ENCODE data around the gene RAB22A.

DNA sequence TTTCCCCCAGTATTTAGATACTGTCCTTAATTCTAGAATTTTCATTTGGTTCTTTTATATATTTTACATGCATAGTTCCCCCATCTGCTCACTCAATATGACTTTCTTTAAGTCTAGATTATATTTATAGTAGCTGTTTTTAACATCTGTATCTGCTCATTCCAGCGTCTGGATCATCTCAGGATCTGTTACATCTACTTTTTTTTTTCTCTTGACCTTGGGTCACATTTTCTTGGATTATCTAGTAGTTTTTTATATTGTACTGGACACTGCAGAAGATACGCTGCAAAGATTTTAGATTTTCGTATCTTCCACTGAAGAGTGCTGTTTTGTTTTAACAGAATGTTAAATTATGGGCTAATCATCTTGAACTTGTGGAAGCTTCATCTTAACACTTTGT is 20.7 kb downstream of the RAB22A start:
- TF ChIP-seq ZFX (IDR thresholded peaks at IDR 0.05) (no peak), EZH2phosphoT487 (IDR thresholded peaks at IDR 0.05; ENCODE audit: borderline replicate concordance) (no peak), POLR2A (IDR thresholded peaks at IDR 0.05; ENCODE audit: borderline replicate concordance, extremely low read depth, insufficient read depth, insufficient read length) (no peak), FOSL1 (IDR thresholded peaks at IDR 0.05; ENCODE audit: low read depth) (no peak), EGR1 (IDR thresholded peaks at IDR 0.05; ENCODE audit: low read depth) (no peak), CEBPB (IDR thresholded peaks at IDR 0.05; ENCODE audit: low read depth) (no peak)
- TF ChIP-seq, protein P1, sequence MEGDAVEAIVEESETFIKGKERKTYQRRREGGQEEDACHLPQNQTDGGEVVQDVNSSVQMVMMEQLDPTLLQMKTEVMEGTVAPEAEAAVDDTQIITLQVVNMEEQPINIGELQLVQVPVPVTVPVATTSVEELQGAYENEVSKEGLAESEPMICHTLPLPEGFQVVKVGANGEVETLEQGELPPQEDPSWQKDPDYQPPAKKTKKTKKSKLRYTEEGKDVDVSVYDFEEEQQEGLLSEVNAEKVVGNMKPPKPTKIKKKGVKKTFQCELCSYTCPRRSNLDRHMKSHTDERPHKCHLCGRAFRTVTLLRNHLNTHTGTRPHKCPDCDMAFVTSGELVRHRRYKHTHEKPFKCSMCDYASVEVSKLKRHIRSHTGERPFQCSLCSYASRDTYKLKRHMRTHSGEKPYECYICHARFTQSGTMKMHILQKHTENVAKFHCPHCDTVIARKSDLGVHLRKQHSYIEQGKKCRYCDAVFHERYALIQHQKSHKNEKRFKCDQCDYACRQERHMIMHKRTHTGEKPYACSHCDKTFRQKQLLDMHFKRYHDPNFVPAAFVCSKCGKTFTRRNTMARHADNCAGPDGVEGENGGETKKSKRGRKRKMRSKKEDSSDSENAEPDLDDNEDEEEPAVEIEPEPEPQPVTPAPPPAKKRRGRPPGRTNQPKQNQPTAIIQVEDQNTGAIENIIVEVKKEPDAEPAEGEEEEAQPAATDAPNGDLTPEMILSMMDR (IDR thresholded peaks at IDR 0.05 in 2 of 3, conservative IDR thresholded peaks at IDR 0.05 in 1 of 3; ENCODE audit: borderline replicate concordance in 1 of 3, insufficient read depth in 1 of 3, low read depth in 2 of 3, low read length in 2 of 3): no peak
- TF ChIP-seq, protein P2, sequence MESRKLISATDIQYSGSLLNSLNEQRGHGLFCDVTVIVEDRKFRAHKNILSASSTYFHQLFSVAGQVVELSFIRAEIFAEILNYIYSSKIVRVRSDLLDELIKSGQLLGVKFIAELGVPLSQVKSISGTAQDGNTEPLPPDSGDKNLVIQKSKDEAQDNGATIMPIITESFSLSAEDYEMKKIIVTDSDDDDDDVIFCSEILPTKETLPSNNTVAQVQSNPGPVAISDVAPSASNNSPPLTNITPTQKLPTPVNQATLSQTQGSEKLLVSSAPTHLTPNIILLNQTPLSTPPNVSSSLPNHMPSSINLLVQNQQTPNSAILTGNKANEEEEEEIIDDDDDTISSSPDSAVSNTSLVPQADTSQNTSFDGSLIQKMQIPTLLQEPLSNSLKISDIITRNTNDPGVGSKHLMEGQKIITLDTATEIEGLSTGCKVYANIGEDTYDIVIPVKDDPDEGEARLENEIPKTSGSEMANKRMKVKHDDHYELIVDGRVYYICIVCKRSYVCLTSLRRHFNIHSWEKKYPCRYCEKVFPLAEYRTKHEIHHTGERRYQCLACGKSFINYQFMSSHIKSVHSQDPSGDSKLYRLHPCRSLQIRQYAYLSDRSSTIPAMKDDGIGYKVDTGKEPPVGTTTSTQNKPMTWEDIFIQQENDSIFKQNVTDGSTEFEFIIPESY (IDR thresholded peaks at IDR 0.05; ENCODE audit: extremely low read depth, insufficient replicate concordance, low read length): no peak
- TF ChIP-seq, protein P3, sequence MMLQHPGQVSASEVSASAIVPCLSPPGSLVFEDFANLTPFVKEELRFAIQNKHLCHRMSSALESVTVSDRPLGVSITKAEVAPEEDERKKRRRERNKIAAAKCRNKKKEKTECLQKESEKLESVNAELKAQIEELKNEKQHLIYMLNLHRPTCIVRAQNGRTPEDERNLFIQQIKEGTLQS (IDR thresholded peaks at IDR 0.05): no peak

Measured in HCT116 (cell line).